Measurements from ENCODE around the gene ARRB2. TPM values are rescaled to one million over a fixed set of nuclear protein-coding genes. Genes with fewer than 3 reads are reported as not detected.

Gene ARRB2
- polyA plus RNA-seq, 2 of the 4 experiments (the other 2 are of a cell fraction) = 61.0 to 73.1 TPM

GRCh38 chr17:4667166-4667565 lies 43.3 kb upstream of the ARRB2 start:
- Histone ChIP-seq H3K4me3 (no peak overlapping the region), H3K9me3 (no peaks in the 10 kb centered on the region), H3K4me2 (no peak overlapping the region), H3K27ac (no peak overlapping the region), H3K4me1 (no peaks in the 10 kb centered on the region)
- TF ChIP-seq CTCF (IDR thresholded peaks at IDR 0.05) (no peak), HES2 (IDR thresholded peaks at IDR 0.05) (no peak), CHD2 (IDR thresholded peaks at IDR 0.05; ENCODE audit: low read length, partially characterized antibody) (no peak), EHF (CRISPR knock-in tag; IDR thresholded peaks at IDR 0.05) (no peak), JUN (IDR thresholded peaks at IDR 0.05) (no peak), HEYL (CRISPR knock-in tag; IDR thresholded peaks at IDR 0.05) (no peak), HOXB5 (CRISPR knock-in tag; IDR thresholded peaks at IDR 0.05) (no peak)
- no peak for ATAC-seq
- ChIA-PET CTCF (interaction anchor here (1.2 to 1.8 kb wide), 3 partner anchors 9 to 236 kb away, joined by 3 to 6 read pairs (median 4); partner anchors contain the start of gene CHRNE), POLR2A (interaction anchor here (0.6 kb wide), 1 partner anchor 508 kb away, joined by 3 read pairs; no protein-coding TSS in a partner anchor)
- no peak for DNase-seq (ENCODE audit: low read depth in 1 of 2, low spot score in 1 of 2)
- WGBS (ENCODE audit: missing lambda C conversion rate) = 81% methylated on average over 4 of the region's 4 CpGs
- FAIRE-seq = no peak

GRCh38 chr17:4672055-4672630 lies 38.3 kb upstream of the ARRB2 start:
- FAIRE-seq = no peak
- Histone ChIP-seq H3K27ac (no peak overlapping the region), H3K4me1 (peaks cover 6% of the 10 kb centered on the region; the same call in 2 of the 3 replicates), H3K4me3 (no peak overlapping the region), H3K4me2 (no peak overlapping the region), H3K9me3 (no peaks in the 10 kb centered on the region)
- no peak for DNase-seq (ENCODE audit: low read depth in 1 of 2, low spot score in 1 of 2)
- ChIA-PET POLR2A (no interaction called here), CTCF (no interaction called here)
- ATAC-seq = no peak
- 96% methylated on average over 8 of the region's 9 CpGs for WGBS (ENCODE audit: missing lambda C conversion rate)
- no peak for TF ChIP-seq CBX8 (IDR thresholded peaks at IDR 0.05)

- DNase-seq (ENCODE audit: low read depth in 1 of 2, low spot score in 1 of 2) = no peak
- Histone ChIP-seq H3K9me3 (no peaks in the 10 kb centered on the region), H3K4me2 (no peak overlapping the region), H3K4me3 (no peak overlapping the region), H3K27ac (no peak overlapping the region), H3K4me1 (peaks cover 6% of the 10 kb centered on the region; the same call in 2 of the 3 replicates)
- no peak; a peak in 1 of 6 replicates for ATAC-seq
- WGBS (ENCODE audit: missing lambda C conversion rate) = 100% methylated on average over 4 of the region's 8 CpGs
- CTCF ChIA-PET = interaction anchor here (1.5 kb wide), 1 partner anchor 12 kb away, joined by 3 read pairs; no protein-coding TSS in a partner anchor
- TF ChIP-seq SMC3 (IDR thresholded peaks at IDR 0.05) (no peak), ZSCAN20 (CRISPR knock-in tag; IDR thresholded peaks at IDR 0.05) (no peak), BCL3 (IDR thresholded peaks at IDR 0.05) (no peak), EP300 (IDR thresholded peaks at IDR 0.05) (no peak)
- no peak for FAIRE-seq
- POLR2A ChIA-PET = no interaction called here
Measured at GRCh38 chr17:4672751-4673150, 37.7 kb upstream of the ARRB2 start.

- WGBS (ENCODE audit: missing lambda C conversion rate) = 96% methylated on average over 11 of the region's 11 CpGs
- Histone ChIP-seq H3K27ac (no peak overlapping the region), H3K4me3 (no peak overlapping the region), H3K4me2 (no peak overlapping the region), H3K9me3 (no peaks in the 10 kb centered on the region), H3K4me1 (peaks cover 8% of the 10 kb centered on the region)
- CTCF ChIA-PET = interaction anchor here (1.5 kb wide), 1 partner anchor 12 kb away, joined by 3 read pairs; no protein-coding TSS in a partner anchor
- TF ChIP-seq FOSB (CRISPR knock-in tag; IDR thresholded peaks at IDR 0.05) = no peak
- FAIRE-seq = no peak
- no peak for DNase-seq (ENCODE audit: low read depth in 1 of 2, low spot score in 1 of 2)
- POLR2A ChIA-PET = no interaction called here
- no peak for ATAC-seq
Measured at GRCh38 chr17:4673169-4673568, 37.3 kb upstream of the ARRB2 start.
